CD4-positive, alpha-beta T cell treated with Interleukin-12 subunit alpha and Interleukin-12 subunit beta, for 1 hour (primary cell): ENCODE results near the gene BLTP3B.

ENCODE experiments used
- DNase-seq: peaks from one replicate; pipeline ENCODE4 v3.0.0-alpha.2; 2020

The BLTP3B gene

DNA sequence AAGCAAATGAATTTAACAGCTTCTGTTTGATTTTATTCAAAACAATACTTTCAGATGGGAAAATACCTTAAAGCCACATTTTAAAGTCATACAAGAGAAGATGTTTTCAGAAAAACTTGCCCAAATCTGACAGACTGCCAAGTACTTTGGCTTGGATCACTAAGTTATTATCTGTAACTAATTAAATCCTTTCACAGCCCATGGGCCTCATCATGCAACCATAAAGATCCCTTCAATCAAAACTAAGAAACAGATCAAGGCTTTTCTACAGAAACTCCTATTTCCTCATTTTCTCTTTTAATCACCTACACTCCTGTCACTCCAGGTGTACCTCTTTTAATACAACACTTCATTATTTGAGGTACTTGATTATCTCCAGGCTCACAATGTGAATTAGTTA, 28.1 kb downstream of the BLTP3B start:
- DNase-seq, result no peak

DNA sequence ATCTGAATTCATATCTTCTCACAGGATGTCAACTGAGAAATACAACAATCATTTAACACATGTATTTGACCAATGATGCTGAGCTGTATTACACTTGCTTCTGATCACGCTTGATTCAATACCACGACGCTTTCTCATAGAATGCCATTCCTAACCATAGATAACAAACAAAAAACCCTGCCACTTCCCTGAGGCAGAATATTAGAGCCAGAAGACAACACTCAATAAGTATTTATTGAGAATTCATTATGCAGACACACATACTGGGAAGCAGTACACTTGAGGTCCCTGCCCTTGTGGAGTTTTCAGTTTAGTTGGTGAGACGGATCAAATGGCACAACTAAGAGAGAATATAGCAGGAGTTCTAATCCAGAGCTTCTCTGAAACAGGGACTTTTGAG, 32.4 kb downstream of the BLTP3B start:
- DNase-seq, result no peak

DNA sequence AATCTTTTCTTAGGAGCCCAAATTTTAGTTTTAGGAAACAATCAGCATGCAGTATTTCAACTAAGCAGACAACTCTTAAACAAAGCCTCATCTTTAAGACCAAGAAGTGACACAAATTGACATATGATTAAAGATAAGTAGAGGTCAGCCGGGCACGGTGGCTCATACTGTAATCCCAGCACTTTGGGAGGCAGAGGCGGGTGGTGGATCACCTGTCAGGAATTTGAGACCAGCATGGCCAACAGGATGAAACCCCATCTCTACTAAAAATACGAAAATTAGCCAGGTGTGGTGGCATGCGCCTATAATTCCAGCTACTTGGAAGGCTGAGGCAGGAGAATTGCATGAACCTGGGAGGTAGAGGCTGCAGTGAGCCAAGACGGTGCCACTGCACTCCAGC, 35.8 kb downstream of the BLTP3B start:
- DNase-seq, result no peak

DNA sequence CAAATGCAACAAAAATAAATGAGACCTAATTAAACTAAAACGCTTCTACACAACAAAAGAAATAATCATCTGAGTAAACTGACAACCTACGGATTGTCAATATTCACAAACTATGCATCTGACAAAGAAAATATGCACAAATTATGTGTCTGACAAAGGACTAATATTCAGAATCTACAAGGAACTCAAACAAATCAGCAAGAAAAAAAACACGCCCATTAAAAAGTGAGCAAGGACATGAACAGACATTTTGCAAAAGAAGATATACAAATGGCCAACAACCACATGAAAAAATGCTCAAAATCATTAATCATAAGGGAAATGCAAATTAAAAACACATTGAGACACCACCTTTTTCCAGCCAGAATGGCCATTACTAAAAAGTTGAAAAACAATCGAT, 37.0 kb downstream of the BLTP3B start:
- DNase-seq, result no peak

DNA sequence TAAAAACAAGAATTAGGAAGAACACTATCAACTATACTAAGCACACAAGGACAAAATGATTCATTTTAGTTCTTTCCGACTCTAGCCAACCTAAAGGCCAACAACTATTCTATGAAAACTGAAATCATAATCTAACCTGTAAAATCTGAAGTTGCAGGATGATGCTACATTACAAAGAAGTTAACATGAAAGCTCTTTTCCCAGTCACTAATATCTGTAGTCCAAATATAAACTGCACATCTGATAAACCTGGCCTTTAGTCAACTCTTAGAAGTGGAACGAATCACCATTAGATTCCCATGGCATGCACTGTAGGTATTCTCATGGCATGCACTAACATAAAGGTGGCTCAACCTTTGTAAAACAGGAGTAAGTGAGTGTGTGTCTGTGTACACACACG, 41.7 kb downstream of the BLTP3B start:
- DNase-seq, result no peak
